ENCODE measurements around the gene SLC16A12. TPM values are rescaled to one million over a fixed set of nuclear protein-coding genes. Genes with fewer than 3 reads are reported as not detected.

SLC16A12 gene
- total and polyA plus RNA-seq, 4 donors = 0.03 to 10.7 (median 0.94) TPM

GRCh38 chr10:89478085-89478738 is 57.2 kb downstream of the SLC16A12 start:
- no peak overlapping the region for H3K4me3 ChIP-seq (ENCODE audit: low read depth in 1 of 3, low read length in 3 of 3)
- H3K9me3 ChIP-seq (ENCODE audit: control insufficient read depth in 4 of 4, low read length in 3 of 4) = no peaks in the 10 kb centered on the region
- no peak for DNase-seq (ENCODE audit: low spot score)
- H3K36me3 ChIP-seq (ENCODE audit: control insufficient read depth in 4 of 4, insufficient read depth in 3 of 4, low read depth in 1 of 4, low read length in 3 of 4) = no peaks in the 10 kb centered on the region
- peaks cover 9 to 56% (median 50%) of the 10 kb centered on the region in 4 donors for H3K4me1 ChIP-seq (ENCODE audit: control insufficient read depth in 4 of 4, insufficient read depth in 4 of 4, low read length in 3 of 4)
- H3K9ac ChIP-seq (ENCODE audit: low read depth in 1 of 2, low read length in 2 of 2) = no peak overlapping the region
- no peaks in the 10 kb centered on the region for H3K27me3 ChIP-seq (ENCODE audit: control insufficient read depth in 4 of 4, insufficient read depth in 4 of 4, low read length in 3 of 4)
- H3K27ac ChIP-seq (ENCODE audit: low read depth in 1 of 2, low read length in 2 of 2) = no peak overlapping the region
- TF ChIP-seq ATF3 (IDR thresholded peaks at IDR 0.05) (no peak), RXRA (IDR thresholded peaks at IDR 0.05) (no peak), YY1 (IDR thresholded peaks at IDR 0.05) (no peak), FOXA1 (IDR thresholded peaks at IDR 0.05) (no peak), FOXA2 (IDR thresholded peaks at IDR 0.05) (no peak)
- TF ChIP-seq, protein P1, sequence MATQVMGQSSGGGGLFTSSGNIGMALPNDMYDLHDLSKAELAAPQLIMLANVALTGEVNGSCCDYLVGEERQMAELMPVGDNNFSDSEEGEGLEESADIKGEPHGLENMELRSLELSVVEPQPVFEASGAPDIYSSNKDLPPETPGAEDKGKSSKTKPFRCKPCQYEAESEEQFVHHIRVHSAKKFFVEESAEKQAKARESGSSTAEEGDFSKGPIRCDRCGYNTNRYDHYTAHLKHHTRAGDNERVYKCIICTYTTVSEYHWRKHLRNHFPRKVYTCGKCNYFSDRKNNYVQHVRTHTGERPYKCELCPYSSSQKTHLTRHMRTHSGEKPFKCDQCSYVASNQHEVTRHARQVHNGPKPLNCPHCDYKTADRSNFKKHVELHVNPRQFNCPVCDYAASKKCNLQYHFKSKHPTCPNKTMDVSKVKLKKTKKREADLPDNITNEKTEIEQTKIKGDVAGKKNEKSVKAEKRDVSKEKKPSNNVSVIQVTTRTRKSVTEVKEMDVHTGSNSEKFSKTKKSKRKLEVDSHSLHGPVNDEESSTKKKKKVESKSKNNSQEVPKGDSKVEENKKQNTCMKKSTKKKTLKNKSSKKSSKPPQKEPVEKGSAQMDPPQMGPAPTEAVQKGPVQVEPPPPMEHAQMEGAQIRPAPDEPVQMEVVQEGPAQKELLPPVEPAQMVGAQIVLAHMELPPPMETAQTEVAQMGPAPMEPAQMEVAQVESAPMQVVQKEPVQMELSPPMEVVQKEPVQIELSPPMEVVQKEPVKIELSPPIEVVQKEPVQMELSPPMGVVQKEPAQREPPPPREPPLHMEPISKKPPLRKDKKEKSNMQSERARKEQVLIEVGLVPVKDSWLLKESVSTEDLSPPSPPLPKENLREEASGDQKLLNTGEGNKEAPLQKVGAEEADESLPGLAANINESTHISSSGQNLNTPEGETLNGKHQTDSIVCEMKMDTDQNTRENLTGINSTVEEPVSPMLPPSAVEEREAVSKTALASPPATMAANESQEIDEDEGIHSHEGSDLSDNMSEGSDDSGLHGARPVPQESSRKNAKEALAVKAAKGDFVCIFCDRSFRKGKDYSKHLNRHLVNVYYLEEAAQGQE (IDR thresholded peaks at IDR 0.05) = no peak
- 82% methylated on average over 4 of the region's 4 CpGs for WGBS

DNA sequence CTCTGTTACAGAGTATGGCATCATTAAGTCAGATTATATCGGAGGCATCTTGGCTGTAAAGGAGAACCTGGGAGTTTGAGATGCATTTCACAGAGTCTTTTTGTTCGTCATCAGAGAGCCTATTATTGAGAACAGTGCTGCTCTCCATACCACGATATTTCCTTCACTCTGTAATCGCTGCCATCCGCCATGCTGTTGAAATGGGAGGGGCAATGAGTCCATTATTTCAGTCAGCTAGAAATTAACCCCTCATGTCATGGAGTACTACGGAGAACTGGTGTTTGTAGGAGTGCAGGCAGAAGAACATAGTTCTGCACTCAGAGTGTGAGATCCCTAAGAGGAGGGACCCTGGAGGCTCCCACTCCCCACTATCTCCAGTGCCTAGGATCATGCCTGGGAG is 59.2 kb downstream of the SLC16A12 start:
- Histone ChIP-seq H3K27me3 (ENCODE audit: control insufficient read depth in 4 of 4, insufficient read depth in 4 of 4, low read length in 3 of 4) (no peaks in the 10 kb centered on the region), H3K4me1 (ENCODE audit: control insufficient read depth in 4 of 4, insufficient read depth in 4 of 4, low read length in 3 of 4) (peaks cover 13 to 54% (median 48%) of the 10 kb centered on the region in 4 donors), H3K4me3 (ENCODE audit: low read depth in 1 of 3, low read length in 3 of 3) (no peak overlapping the region), H3K9me3 (ENCODE audit: control insufficient read depth in 4 of 4, low read length in 3 of 4) (no peaks in the 10 kb centered on the region), H3K9ac (ENCODE audit: low read depth in 1 of 2, low read length in 2 of 2) (peak overlapping the region in 1 of 2 donors; percentile 76), H3K36me3 (ENCODE audit: control insufficient read depth in 4 of 4, insufficient read depth in 3 of 4, low read depth in 1 of 4, low read length in 3 of 4) (no peaks in the 10 kb centered on the region), H3K27ac (ENCODE audit: low read depth in 1 of 2, low read length in 2 of 2) (peak overlapping the region; percentile 72 to 84)
- no peak for DNase-seq (ENCODE audit: low spot score)
- TF ChIP-seq, protein P1 (IDR thresholded peaks at IDR 0.05) = no peak
- TF ChIP-seq GABPA (IDR thresholded peaks at IDR 0.05 in 1 of 2, conservative IDR thresholded peaks at IDR 0.05 in 1 of 2) (no peak), NR2F2 (IDR thresholded peaks at IDR 0.05) (no peak), HNF4G (IDR thresholded peaks at IDR 0.05) (no peak), JUND (IDR thresholded peaks at IDR 0.05) (no peak), FOXA1 (IDR thresholded peaks at IDR 0.05) (no peak), ATF3 (IDR thresholded peaks at IDR 0.05) (no peak), RXRA (IDR thresholded peaks at IDR 0.05) (no peak), FOXA2 (IDR thresholded peaks at IDR 0.05) (no peak), HNF4A (conservative IDR thresholded peaks at IDR 0.05) (no peak), YY1 (IDR thresholded peaks at IDR 0.05) (no peak), RAD21 (IDR thresholded peaks at IDR 0.05) (no peak), CTCF (IDR thresholded peaks at IDR 0.05; ENCODE audit: low read depth, low read length, missing input control) (no peak), EGR1 (IDR thresholded peaks at IDR 0.05; ENCODE audit: low read depth in 2 of 2) (no peak), TAF1 (conservative IDR thresholded peaks at IDR 0.05) (no peak)
- TF ChIP-seq, protein P2, sequence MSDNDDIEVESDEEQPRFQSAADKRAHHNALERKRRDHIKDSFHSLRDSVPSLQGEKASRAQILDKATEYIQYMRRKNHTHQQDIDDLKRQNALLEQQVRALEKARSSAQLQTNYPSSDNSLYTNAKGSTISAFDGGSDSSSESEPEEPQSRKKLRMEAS (IDR thresholded peaks at IDR 0.05) = no peak
- WGBS = 46% methylated on average over 6 of the region's 6 CpGs

Measured in liver (tissue), 9 donors.